CD4-positive, alpha-beta T cell treated with Interleukin-2 at 100 ng/mL for 4 hours (primary cell): ENCODE results near the gene SPINK1.
A peak's percentile ranks its signal among the peaks of the same experiment; 100 is the strongest.
"Not testable (repeated sequence)": the region's sequence is repeated elsewhere in the genome, so short reads cannot be mapped to it uniquely, and the experiment has no call there.

Source experiments
- DNase-seq: peaks from one replicate; pipeline ENCODE4 v3.0.0-alpha.2; 2020; ENCODE audit warnings: low spot score

The SPINK1 gene, protein sequence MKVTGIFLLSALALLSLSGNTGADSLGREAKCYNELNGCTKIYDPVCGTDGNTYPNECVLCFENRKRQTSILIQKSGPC

GRCh38 chr5:147831465-147831864 lies at the start of gene SPINK1:
Gene SPINK1, minus strand, starts transcription at chr5:147831671. Its CDS starts 94 bp downstream, at chr5:147831577.
- no peak for DNase-seq

- DNase-seq: no peak
Observed at GRCh38 chr5:147880487-147880886, 49.0 kb upstream of the SPINK1 start.

- no peak for DNase-seq
Observed at GRCh38 chr5:147879784-147880183, 48.3 kb upstream of the SPINK1 start.

DNA sequence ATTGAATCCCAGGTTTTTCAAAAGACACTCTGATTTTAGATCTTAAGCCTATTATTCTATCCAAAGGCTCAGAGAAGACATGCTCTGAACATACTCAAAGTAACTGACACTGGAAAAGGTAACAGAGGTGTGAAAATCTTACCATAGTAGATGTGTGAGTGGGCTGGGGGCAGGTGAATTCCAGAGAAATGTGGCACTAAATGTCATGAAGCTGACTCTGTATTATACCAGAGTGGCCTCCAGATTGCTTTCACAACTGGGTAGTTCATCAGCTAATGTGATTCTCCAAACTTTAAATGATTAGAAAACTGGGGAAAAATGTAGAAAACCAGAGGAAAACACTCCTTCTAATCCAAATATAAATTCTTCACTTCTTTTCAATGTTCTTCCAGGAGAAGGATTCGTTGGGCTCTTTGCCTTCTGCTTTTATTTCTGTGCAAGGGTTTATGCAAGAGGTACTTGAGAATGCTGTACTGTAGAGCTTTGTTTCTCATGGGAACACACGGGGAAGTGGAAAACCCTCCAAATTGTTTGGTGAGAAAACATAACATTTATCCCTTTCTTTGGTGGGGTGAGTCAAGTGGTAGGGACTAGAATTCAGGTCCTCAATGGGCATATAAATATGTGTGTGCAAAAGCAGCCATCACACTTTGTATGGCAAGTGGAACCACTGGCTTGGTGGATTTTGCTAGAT lies 46.7 kb upstream of the SPINK1 start, which contains the start of gene SCGB3A2:
SCGB3A2 (plus strand) TSS at position 646 of the 694 bp plus-strand sequence. CDS start 93 bp downstream, outside the sequence.
- no peak for DNase-seq

DNA sequence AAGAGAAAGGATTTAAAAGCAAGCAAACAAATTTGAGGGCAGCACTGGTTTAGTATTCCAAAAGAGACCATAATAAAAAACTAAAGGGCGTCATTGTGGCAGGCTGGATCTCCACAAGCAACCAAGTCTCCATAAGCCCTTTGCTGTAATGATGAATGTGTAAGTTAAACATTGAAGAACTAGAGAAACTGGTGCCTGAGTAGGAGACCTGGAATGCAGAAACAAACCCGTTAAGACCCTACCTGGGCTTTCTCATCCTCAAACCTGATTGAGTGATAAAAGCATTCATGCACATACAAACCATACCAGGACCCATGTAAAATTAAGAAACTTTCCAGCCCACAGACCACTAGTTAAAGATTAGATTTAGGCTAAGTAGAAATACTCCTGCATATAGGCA lies 45.2 kb upstream of the SPINK1 start:
- no peak for DNase-seq

- DNase-seq: no peak
Observed at GRCh38 chr5:147876141-147876540, 44.7 kb upstream of the SPINK1 start.

GRCh38 chr5:147874910-147875367 lies 43.5 kb upstream of the SPINK1 start:
- DNase-seq: no peak

GRCh38 chr5:147874118-147874875 lies 42.8 kb upstream of the SPINK1 start:
- DNase-seq: not testable (repeated sequence)

GRCh38 chr5:147872744-147873435 lies 41.4 kb upstream of the SPINK1 start:
- DNase-seq: not testable (repeated sequence)

- not testable (repeated sequence) for DNase-seq
Observed at GRCh38 chr5:147871980-147872549, 40.6 kb upstream of the SPINK1 start.

DNA sequence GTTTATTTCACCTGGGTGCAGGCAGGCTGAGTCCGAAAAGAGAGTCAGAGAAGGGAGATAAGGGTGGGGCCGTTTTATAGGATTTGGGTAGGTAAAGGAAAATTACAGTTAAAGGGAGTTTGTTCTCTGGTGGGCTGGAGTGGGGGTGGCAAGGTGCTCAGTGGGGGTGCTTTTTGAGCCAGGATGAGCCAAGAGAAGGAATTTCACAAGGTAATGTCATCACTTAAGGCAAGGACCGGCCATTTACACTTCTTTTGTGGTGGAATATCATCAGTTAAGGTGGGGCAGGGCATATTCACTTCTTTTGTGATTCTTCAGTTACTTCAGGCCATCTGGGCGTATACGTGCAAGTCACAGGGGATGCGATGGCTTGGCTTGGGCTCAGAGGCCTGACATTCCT lies 38.4 kb upstream of the SPINK1 start:
- not testable (repeated sequence) for DNase-seq

- DNase-seq: no peak
Observed at GRCh38 chr5:147869112-147869511, 37.6 kb upstream of the SPINK1 start.

- no peak for DNase-seq
Observed at GRCh38 chr5:147863454-147864158, 32.1 kb upstream of the SPINK1 start.

- no peak for DNase-seq
Observed at GRCh38 chr5:147860641-147861025, 29.2 kb upstream of the SPINK1 start.

GRCh38 chr5:147859962-147860640 lies 28.6 kb upstream of the SPINK1 start:
- DNase-seq: no peak

GRCh38 chr5:147858565-147858964 lies 27.1 kb upstream of the SPINK1 start:
- no peak for DNase-seq

DNA sequence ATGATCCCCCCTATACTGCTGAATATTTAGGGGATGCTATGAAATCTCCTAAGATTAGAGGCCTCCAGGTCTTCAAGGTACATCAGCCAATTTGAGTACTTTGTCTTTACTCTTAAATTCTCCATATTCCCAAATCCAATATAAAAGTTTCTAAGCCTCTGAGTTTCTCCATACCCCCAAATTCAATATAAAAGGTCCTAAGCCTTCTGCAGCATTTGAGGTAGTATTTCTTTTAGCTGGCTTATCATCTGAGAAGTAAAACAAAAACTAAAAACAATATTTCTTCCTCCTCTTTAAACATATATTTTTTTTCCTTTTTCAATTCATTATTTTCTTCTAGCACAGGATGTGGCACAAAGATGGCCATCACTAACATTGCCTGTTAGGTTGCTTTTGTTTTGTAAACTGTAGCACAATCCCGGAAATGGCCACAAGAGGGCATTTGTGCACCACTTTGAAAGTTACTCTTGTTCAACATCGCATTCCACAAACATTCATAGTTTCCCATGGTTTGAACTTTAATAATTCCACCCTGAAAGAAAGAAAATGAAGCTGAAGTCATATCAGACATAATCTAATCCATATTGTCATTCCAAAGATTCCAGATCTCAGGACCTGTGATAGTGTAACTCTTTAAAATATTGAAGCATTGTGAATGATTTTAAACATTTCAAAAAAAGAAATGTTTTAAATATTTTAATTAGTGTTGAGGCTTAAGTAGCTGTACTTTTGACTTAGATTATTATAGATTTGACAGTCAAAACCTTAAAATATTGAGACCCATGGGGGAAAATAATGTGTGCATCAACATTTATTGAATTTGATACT lies 26.0 kb upstream of the SPINK1 start:
- DNase-seq: peak; percentile 42

DNA sequence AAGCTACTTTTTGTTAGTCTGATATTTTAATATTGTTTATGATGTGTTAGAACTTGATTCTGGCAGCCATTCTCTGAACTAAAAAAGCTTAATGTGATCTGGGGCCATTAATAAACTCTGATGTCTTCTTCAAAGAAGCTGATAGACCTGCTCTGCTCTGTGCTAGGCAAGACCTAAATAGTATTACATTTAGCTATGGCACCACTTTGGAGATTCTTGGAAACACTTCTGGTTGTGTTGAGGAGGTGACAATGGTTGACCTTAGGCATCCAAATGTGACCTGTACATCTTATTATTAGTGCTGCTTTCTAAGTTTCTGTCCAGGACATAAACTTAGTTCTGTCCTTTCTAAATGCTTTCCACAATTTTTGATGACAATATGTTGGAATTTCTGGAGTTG lies 25.3 kb upstream of the SPINK1 start:
- no peak for DNase-seq

DNA sequence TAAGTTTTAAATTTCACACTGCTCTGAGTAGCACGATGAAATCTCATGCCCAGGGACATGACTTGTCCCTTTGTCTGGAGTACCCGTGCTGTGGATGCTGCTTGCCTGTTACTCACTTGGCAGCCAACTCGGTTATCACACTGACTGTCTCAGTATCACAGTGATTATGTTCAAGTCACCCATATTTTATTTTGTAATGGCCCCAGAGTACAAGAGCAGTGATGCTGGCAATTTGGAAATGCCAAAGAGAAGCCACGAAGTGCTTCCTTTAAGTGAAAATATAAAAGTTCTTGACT lies 24.3 kb upstream of the SPINK1 start:
- no peak for DNase-seq
